ENCODE measurements around the gene STXBP1. TPM values are rescaled to one million over a fixed set of nuclear protein-coding genes. Genes with fewer than 3 reads are reported as not detected.

Gene STXBP1
- total RNA-seq, 1 experiment from 2014 or later: 0.36 TPM

- Histone ChIP-seq H3K36me3 (no peaks in the 10 kb centered on the region), H3K4me3 (no peak overlapping the region), H3K27me3 (no peaks in the 10 kb centered on the region), H3K9me3 (no peaks in the 10 kb centered on the region)
- DNase-seq: no peak
These were observed 52.2 kb downstream of the STXBP1 start for GRCh38 chr9:127664324-127664677.

GRCh38 chr9:127664678-127665507, 52.8 kb downstream of the STXBP1 start:
- Histone ChIP-seq H3K9me3 (no peaks in the 10 kb centered on the region), H3K4me3 (no peak overlapping the region), H3K36me3 (no peaks in the 10 kb centered on the region), H3K27me3 (no peaks in the 10 kb centered on the region)
- DNase-seq: no peak

GRCh38 chr9:127667127-127667844, 55.2 kb downstream of the STXBP1 start:
- Histone ChIP-seq H3K27me3 (no peaks in the 10 kb centered on the region), H3K36me3 (no peaks in the 10 kb centered on the region), H3K9me3 (no peaks in the 10 kb centered on the region), H3K4me3 (no peak overlapping the region)
- no peak for DNase-seq

- H3K4me3 ChIP-seq: no peak overlapping the region
- H3K9me3 ChIP-seq: no peaks in the 10 kb centered on the region
- no peaks in the 10 kb centered on the region for H3K36me3 ChIP-seq
- no peaks in the 10 kb centered on the region for H3K27me3 ChIP-seq
- DNase-seq: no peak
These were observed 55.8 kb downstream of the STXBP1 start for GRCh38 chr9:127667906-127668305.

GRCh38 chr9:127673234-127673633, 61.2 kb downstream of the STXBP1 start:
- no peak overlapping the region for H3K4me3 ChIP-seq
- H3K36me3 ChIP-seq: no peaks in the 10 kb centered on the region
- DNase-seq: no peak
- H3K27me3 ChIP-seq: no peaks in the 10 kb centered on the region
- H3K9me3 ChIP-seq: no peaks in the 10 kb centered on the region

GRCh38 chr9:127676638-127677037, 64.6 kb downstream of the STXBP1 start:
- no peak for DNase-seq
- Histone ChIP-seq H3K27me3 (no peaks in the 10 kb centered on the region), H3K36me3 (no peaks in the 10 kb centered on the region), H3K4me3 (no peak overlapping the region), H3K9me3 (no peaks in the 10 kb centered on the region)

GRCh38 chr9:127679506-127679905, 67.4 kb downstream of the STXBP1 start:
- no peak for DNase-seq
- H3K4me3 ChIP-seq: no peak overlapping the region
- no peaks in the 10 kb centered on the region for H3K9me3 ChIP-seq
- no peaks in the 10 kb centered on the region; the same call in 1 of the 2 replicates for H3K36me3 ChIP-seq
- no peaks in the 10 kb centered on the region for H3K27me3 ChIP-seq

GRCh38 chr9:127680226-127680625, 68.1 kb downstream of the STXBP1 start:
- H3K36me3 ChIP-seq: no peaks in the 10 kb centered on the region; the same call in 1 of the 2 replicates
- no peak for DNase-seq
- H3K27me3 ChIP-seq: no peaks in the 10 kb centered on the region
- H3K9me3 ChIP-seq: no peaks in the 10 kb centered on the region
- no peak overlapping the region for H3K4me3 ChIP-seq

- Histone ChIP-seq H3K9me3 (no peaks in the 10 kb centered on the region), H3K27me3 (no peaks in the 10 kb centered on the region), H3K36me3 (no peaks in the 10 kb centered on the region; the same call in 1 of the 2 replicates), H3K4me3 (no peak overlapping the region)
- no peak for DNase-seq
These were observed 68.8 kb downstream of the STXBP1 start for GRCh38 chr9:127680846-127681245.

- H3K9me3 ChIP-seq: no peaks in the 10 kb centered on the region
- no peaks in the 10 kb centered on the region for H3K27me3 ChIP-seq
- H3K36me3 ChIP-seq: no peaks in the 10 kb centered on the region; the same call in 1 of the 2 replicates
- no peak overlapping the region for H3K4me3 ChIP-seq
- DNase-seq: peak; percentile 35
These were observed 70.5 kb downstream of the STXBP1 start for GRCh38 chr9:127682351-127683136.

- Histone ChIP-seq H3K4me3 (no peak overlapping the region), H3K27me3 (no peaks in the 10 kb centered on the region), H3K36me3 (no peaks in the 10 kb centered on the region; the same call in 1 of the 2 replicates), H3K9me3 (no peaks in the 10 kb centered on the region)
- no peak for DNase-seq
These were observed 71.6 kb downstream of the STXBP1 start for GRCh38 chr9:127683723-127684122.

GRCh38 chr9:127684576-127684975, 72.5 kb downstream of the STXBP1 start:
- Histone ChIP-seq H3K9me3 (no peaks in the 10 kb centered on the region), H3K36me3 (no peaks in the 10 kb centered on the region; the same call in 1 of the 2 replicates), H3K4me3 (no peak overlapping the region), H3K27me3 (no peaks in the 10 kb centered on the region)
- peak; percentile 72 for DNase-seq

GRCh38 chr9:127686461-127687393, 74.7 kb downstream of the STXBP1 start:
- no peaks in the 10 kb centered on the region for H3K27me3 ChIP-seq
- no peak overlapping the region for H3K4me3 ChIP-seq
- H3K36me3 ChIP-seq: peaks cover 2% of the 10 kb centered on the region; the same call in 1 of the 2 replicates
- H3K9me3 ChIP-seq: no peaks in the 10 kb centered on the region
- DNase-seq: no peak

- Histone ChIP-seq H3K36me3 (peaks cover 2% of the 10 kb centered on the region; the same call in 1 of the 2 replicates), H3K4me3 (no peak overlapping the region), H3K27me3 (no peaks in the 10 kb centered on the region), H3K9me3 (no peaks in the 10 kb centered on the region)
- DNase-seq: no peak
These were observed 77.4 kb downstream of the STXBP1 start for GRCh38 chr9:127689329-127690000.

GRCh38 chr9:127690735-127691134, 78.7 kb downstream of the STXBP1 start:
- peaks cover 2% of the 10 kb centered on the region; the same call in 1 of the 2 replicates for H3K36me3 ChIP-seq
- DNase-seq: no peak
- no peak overlapping the region for H3K4me3 ChIP-seq
- H3K27me3 ChIP-seq: no peaks in the 10 kb centered on the region
- H3K9me3 ChIP-seq: no peaks in the 10 kb centered on the region
